ENCODE results near the gene SORBS1. TPM values are rescaled to one million over a fixed set of nuclear protein-coding genes. Genes with fewer than 3 reads are reported as not detected.

The SORBS1 gene
- polyA plus RNA-seq, 1 donor from 2014 or later = 39.5 TPM

DNA sequence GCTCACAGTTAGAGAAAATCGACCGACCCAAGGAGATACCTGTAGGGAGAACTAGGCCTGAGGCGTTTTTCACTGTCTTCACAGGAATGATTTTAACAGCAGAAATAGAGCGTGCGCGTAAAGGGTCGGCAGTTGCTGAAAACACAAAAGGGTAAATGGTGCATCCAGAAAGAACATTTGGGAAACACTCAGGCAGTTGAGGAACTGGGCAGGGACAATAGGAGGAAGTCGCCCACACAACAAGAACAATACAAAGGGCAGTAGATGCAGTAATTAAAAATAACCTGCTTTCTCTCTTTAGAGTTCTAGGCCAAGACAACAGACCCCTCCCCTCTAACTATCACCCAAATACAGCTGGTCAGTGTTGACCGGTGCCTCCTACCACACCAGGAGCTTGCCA, 126.6 kb downstream of the SORBS1 start:
- no peak overlapping the region for H3K27ac ChIP-seq (ENCODE audit: low read length)

DNA sequence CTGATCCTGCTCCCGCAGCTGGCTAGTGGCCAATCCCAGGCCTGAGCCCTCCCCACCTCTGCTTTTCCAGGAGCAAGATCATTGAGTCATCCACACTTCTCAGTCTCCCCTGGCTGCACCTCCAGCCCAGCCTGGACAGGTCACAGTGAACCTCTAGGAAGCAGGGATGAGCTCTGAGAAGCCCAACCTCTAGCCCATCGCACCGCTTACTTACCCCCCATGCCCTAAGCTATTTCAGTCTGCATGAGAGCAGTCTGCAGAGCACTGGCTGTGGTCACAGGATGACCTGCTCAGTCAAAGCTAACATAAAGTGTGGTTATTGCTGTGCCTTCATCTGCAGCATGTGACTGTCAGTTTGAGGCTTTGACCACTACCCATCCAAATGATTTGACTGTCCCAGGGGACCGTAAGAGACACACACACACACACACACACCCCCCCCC, 129.2 kb downstream of the SORBS1 start:
- no peak overlapping the region for H3K9ac ChIP-seq (ENCODE audit: low read length)
- TF ChIP-seq MXI1 (conservative IDR thresholded peaks at IDR 0.05; ENCODE audit: poor library complexity, severe bottlenecking) (no peak), CTCF (IDR thresholded peaks at IDR 0.05; ENCODE audit: poor library complexity, severe bottlenecking) (no peak), RAD21 (conservative IDR thresholded peaks at IDR 0.05) (no peak)
- H3K27me3 ChIP-seq (ENCODE audit: insufficient read depth, low read depth, low read length) = no peaks in the 10 kb centered on the region
- H2AFZ ChIP-seq (ENCODE audit: low read depth, low read length) = no peak overlapping the region
- peaks cover 5% of the 10 kb centered on the region for H3K36me3 ChIP-seq (ENCODE audit: insufficient read depth, low read length)
- H3F3A ChIP-seq (ENCODE audit: insufficient read depth, low read length, poor library complexity, severe bottlenecking) = no peaks in the 10 kb centered on the region
- no peaks in the 10 kb centered on the region for H4K20me1 ChIP-seq (ENCODE audit: insufficient read depth)
- no peaks in the 10 kb centered on the region for H3K9me2 ChIP-seq (ENCODE audit: insufficient read depth, low read length)
- H3K79me2 ChIP-seq (replicated peaks; ENCODE audit: insufficient read depth, low read length) = no peaks in the 10 kb centered on the region
- H3K9me3 ChIP-seq (ENCODE audit: low read length) = no peaks in the 10 kb centered on the region
- no peak overlapping the region for H3K4me3 ChIP-seq (ENCODE audit: low read length)
- H3K4me2 ChIP-seq (ENCODE audit: low read length) = no peak overlapping the region
- no peak overlapping the region for H3K27ac ChIP-seq (ENCODE audit: low read length)

More for the DNA sequence above, 126.6 kb downstream of the SORBS1 start:
- Histone ChIP-seq H3F3A (ENCODE audit: insufficient read depth, low read length, poor library complexity, severe bottlenecking) (no peaks in the 10 kb centered on the region), H3K79me2 (replicated peaks; ENCODE audit: insufficient read depth, low read length) (no peaks in the 10 kb centered on the region), H3K4me3 (ENCODE audit: low read length) (no peak overlapping the region), H3K9me3 (ENCODE audit: low read length) (no peaks in the 10 kb centered on the region), H3K27me3 (ENCODE audit: insufficient read depth, low read depth, low read length) (no peaks in the 10 kb centered on the region), H4K20me1 (ENCODE audit: insufficient read depth) (no peaks in the 10 kb centered on the region), H3K9ac (ENCODE audit: low read length) (no peak overlapping the region), H2AFZ (ENCODE audit: low read depth, low read length) (no peak overlapping the region), H3K9me2 (ENCODE audit: insufficient read depth, low read length) (no peaks in the 10 kb centered on the region), H3K36me3 (ENCODE audit: insufficient read depth, low read length) (no peaks in the 10 kb centered on the region), H3K4me2 (ENCODE audit: low read length) (no peak overlapping the region)
- TF ChIP-seq RAD21 (conservative IDR thresholded peaks at IDR 0.05) = no peak
- no peak for TF ChIP-seq REST (IDR thresholded peaks at IDR 0.05; ENCODE audit: borderline replicate concordance)
- no peak for TF ChIP-seq MXI1 (conservative IDR thresholded peaks at IDR 0.05; ENCODE audit: poor library complexity, severe bottlenecking)
- TF ChIP-seq CTCF (IDR thresholded peaks at IDR 0.05; ENCODE audit: poor library complexity, severe bottlenecking) = no peak
- no peak for TF ChIP-seq EZH2 (IDR thresholded peaks at IDR 0.05; ENCODE audit: borderline replicate concordance, insufficient read depth, low read length, poor library complexity, severe bottlenecking)
- no peak for TF ChIP-seq SMC3 (conservative IDR thresholded peaks at IDR 0.05; ENCODE audit: poor library complexity)
- no peak for TF ChIP-seq EP300 (conservative IDR thresholded peaks at IDR 0.05; ENCODE audit: poor library complexity, severe bottlenecking)
- no peak for TF ChIP-seq TAF1 (IDR thresholded peaks at IDR 0.05; ENCODE audit: low read depth)
- no peak for TF ChIP-seq POLR2AphosphoS5 (IDR thresholded peaks at IDR 0.05)

Data from neural cell (in vitro differentiated cells).